Spinal cord (tissue), 10 donors: ENCODE data around the gene DUOXA2. TPM values are rescaled to one million over a fixed set of nuclear protein-coding genes. Genes with fewer than 3 reads are reported as not detected.
"Not testable (repeated sequence)": the region's sequence is repeated elsewhere in the genome, so short reads cannot be mapped to it uniquely, and the experiment has no call there.

Experiments used
- DNase-seq, 6 donors: peaks; one replicate each; pipeline versions ENCODE4 v3.0.0 to v3.0.0-alpha.2; 2013 to 2015; ENCODE audit warnings: low spot score in 6 of 6, low read depth in 4 of 6
- H3K27ac ChIP-seq: one replicate; pipeline ENCODE4 v1.5.1; 2013; ENCODE audit warnings: low read depth, low read length, control low read depth
- H3K27me3 ChIP-seq: one replicate; pipeline ENCODE4 v1.6.1; 2013; ENCODE audit warnings: low read length; ENCODE audit not compliant: control insufficient read depth, insufficient read depth
- H3K36me3 ChIP-seq: one replicate; pipeline ENCODE4 v1.6.1; 2013; ENCODE audit warnings: low read length; ENCODE audit not compliant: control insufficient read depth, insufficient read depth
- H3K4me1 ChIP-seq: one replicate; pipeline ENCODE4 v1.6.1; 2013; ENCODE audit warnings: low read length; ENCODE audit not compliant: control insufficient read depth, insufficient read depth
- H3K4me3 ChIP-seq: one replicate; pipeline ENCODE4 v1.5.1; 2013; ENCODE audit warnings: low read depth, low read length, control low read depth
- H3K9me3 ChIP-seq: one replicate; pipeline ENCODE4 v1.6.1; 2013; ENCODE audit warnings: low read length; ENCODE audit not compliant: control insufficient read depth, insufficient read depth
- WGBS: methylation state at CpG from one replicate; pipeline ENCODE4 v1.1.5; 2013; ENCODE audit warnings: missing lambda C conversion rate; ENCODE audit not compliant: insufficient coverage; 5-methylcytosine and 5-hydroxymethylcytosine counted together
- polyA plus RNA-seq, 2 donors: library from polyadenylated mRNA; unstranded; fragments of 120-200 nt; gene quantifications; one replicate each; pipeline ENCODE4 v1.2.1, GENCODE V29; 2013; ENCODE audit not compliant: insufficient read length in 2 of 2
- total RNA-seq, 2 donors: library from RNA; depleted of rRNA in 1 of 2; stranded (reverse); fragments of 120-200 nt in 1 of 2; fragments of >200 nt in 1 of 2; gene quantifications; one replicate each; pipeline versions ENCODE4 v1.2.3 to v1.2.4, GENCODE V29; 2013 to 2014
- donor health status: healthy.

Gene DUOXA2
- total and polyA plus RNA-seq, 4 donors = 0.11 TPM; not detected in 3

DNA sequence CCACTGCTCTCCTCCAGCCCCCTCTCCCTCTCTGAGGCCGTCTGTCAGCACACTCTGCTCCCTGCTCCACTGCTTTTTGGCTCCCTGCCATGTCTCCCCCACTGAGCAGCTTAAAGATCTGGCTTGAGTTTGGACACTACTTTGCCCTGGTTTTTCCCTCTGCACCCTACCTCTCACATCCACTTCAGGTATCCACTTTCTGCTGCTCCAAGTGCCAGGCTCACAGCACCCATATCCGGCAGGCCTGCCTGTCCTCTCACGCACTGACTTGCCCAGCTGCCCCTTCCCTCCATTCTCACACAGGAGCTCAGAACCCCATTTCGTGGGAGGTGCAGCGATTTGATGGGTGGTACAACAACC, 19.4 kb downstream of the DUOXA2 start:
- Histone ChIP-seq H3K36me3 (no peaks in the 10 kb centered on the region), H3K4me3 (no peak overlapping the region), H3K27ac (no peak overlapping the region), H3K4me1 (peaks cover 27% of the 10 kb centered on the region), H3K27me3 (peaks cover 65% of the 10 kb centered on the region), H3K9me3 (no peaks in the 10 kb centered on the region)
- 79% methylated on average over 4 of the region's 5 CpGs for WGBS
- peak in 2 of 6 donors; percentile 37 to 44 for DNase-seq

DNA sequence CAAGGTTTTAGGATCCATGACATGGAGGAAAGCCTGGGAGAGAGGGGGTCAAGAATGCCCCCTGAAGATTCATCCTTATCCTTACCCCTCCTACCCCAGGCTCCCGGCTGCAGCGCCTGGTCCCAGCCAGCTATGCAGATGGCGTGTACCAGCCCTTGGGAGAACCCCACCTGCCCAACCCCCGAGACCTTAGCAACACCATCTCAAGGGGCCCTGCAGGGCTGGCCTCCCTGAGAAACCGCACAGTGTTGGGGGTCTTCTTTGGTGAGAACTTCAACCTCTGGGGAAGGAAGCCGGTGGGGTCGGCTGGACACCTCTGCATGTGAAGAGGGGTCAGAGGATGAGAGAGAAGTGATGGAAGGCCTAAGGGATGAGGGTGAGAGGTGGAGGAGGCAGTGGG, 19.9 kb downstream of the DUOXA2 start:
- no peak for DNase-seq
- Histone ChIP-seq H3K36me3 (no peaks in the 10 kb centered on the region), H3K27me3 (peaks cover 60% of the 10 kb centered on the region), H3K27ac (no peak overlapping the region), H3K9me3 (no peaks in the 10 kb centered on the region), H3K4me3 (no peak overlapping the region), H3K4me1 (peaks cover 23% of the 10 kb centered on the region)
- WGBS = 84% methylated on average over 3 of the region's 7 CpGs

DNA sequence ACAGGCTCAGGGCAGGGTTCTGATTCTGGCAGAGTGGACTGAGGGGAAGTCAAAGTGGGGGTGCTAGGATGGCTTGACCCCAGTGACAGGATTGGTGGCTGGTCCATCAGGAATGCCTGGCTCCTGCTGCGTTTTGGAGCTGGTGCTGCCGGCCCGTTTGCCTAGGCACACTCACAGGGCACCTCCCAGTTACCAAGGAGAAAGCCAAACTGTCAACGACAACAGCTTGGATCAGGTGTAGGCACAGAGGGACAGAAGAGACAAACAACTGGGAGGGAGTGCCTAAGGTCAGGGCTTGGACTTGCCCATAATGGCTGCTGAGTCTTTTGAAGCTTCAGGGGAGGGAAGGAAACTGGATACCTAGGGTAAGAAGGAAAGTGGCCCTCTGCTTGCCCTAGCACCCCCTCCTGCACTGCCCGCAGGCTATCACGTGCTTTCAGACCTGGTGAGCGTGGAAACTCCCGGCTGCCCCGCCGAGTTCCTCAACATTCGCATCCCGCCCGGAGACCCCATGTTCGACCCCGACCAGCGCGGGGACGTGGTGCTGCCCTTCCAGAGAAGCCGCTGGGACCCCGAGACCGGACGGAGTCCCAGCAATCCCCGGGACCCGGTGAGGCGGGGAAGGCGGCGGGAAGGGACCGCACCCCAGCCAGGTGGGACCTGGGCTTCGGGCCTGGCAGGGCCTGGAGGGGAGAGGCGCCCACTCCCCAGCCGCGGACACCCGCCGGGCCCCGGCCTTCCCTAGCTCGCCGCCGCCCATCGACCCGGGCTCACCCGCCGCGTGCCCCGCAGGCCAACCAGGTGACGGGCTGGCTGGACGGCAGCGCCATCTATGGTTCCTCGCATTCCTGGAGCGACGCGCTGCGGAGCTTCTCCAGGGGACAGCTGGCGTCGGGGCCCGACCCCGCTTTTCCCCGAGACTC, 20.8 kb downstream of the DUOXA2 start:
- Histone ChIP-seq H3K4me3 (no peak overlapping the region), H3K36me3 (no peaks in the 10 kb centered on the region), H3K27ac (no peak overlapping the region), H3K9me3 (no peaks in the 10 kb centered on the region), H3K4me1 (peaks cover 16% of the 10 kb centered on the region), H3K27me3 (peaks cover 51% of the 10 kb centered on the region)
- DNase-seq = no peak
- WGBS = 6% methylated on average over 53 of the region's 57 CpGs

DNA sequence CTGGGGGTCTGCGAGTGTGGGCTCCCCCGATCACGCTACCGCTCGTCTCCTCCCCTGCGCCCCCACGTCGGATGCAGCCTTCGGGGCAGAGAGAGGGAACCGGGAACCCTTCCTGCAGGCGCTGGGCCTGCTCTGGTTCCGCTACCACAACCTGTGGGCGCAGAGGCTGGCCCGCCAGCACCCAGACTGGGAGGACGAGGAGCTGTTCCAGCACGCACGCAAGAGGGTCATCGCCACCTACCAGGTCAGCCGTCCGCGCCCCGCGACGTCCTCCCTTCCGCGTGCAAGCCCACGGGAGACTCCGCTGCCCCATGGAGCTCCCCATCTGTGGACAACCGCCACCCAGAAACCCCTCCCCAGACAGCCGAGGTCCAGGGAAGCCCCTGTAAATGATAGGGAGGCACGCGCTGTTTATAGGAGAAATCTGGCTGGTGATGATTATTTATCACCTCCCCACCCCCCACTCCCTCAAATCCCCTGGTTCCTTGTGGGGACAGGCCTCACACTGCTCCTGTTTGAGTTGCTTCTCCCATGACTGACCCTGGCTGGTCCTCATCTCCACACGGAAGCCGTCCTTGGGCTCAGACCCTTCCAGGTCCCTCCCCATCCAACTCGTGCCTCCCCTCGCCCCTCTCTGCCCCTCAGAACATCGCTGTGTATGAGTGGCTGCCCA, 21.7 kb downstream of the DUOXA2 start:
- WGBS = 8% methylated on average over 2 of the region's 37 CpGs
- H3K4me3 ChIP-seq, H3K27ac ChIP-seq, H3K9me3 ChIP-seq, DNase-seq, H3K36me3 ChIP-seq: not testable (repeated sequence)
- Histone ChIP-seq H3K4me1 (peaks cover 13% of the 10 kb centered on the region), H3K27me3 (peaks cover 42% of the 10 kb centered on the region)

DNA sequence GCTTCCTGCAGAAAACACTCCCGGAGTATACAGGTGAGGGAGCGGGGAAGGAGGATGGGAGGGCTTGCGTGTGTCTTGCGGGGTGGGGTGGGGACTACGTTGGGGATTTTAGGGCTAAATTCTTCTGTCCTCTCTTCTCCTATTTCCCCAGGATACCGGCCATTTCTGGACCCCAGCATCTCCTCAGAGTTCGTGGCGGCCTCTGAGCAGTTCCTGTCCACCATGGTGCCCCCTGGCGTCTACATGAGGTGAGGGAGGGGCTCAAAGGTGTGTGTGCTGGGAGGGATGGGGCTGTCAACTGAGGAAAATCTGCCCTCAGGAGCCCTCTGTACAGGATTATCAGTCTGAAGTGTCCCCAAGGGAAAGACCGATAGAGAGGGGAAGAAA, 22.2 kb downstream of the DUOXA2 start:
- H3K27me3 ChIP-seq = peaks cover 36% of the 10 kb centered on the region

DNA sequence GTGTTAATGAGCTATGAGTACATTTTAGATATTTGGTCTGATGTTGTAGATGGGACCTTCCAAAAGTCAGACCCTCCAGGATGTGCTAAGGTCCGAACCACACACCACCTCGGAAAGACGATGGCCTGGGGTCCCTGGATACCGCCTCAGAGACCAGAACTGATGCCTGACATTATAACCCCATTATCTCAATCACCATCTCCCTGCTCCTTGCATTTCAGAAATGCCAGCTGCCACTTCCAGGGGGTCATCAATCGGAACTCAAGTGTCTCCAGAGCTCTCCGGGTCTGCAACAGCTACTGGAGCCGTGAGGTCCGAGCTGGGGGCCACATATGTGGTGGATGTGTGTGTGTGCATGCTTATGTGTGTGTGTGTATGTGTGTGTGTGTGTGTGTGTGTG, 23.6 kb downstream of the DUOXA2 start:
- Histone ChIP-seq H3K4me3 (no peak overlapping the region), H3K36me3 (no peaks in the 10 kb centered on the region), H3K27me3 (peaks cover 29% of the 10 kb centered on the region), H3K27ac (no peak overlapping the region), H3K9me3 (no peaks in the 10 kb centered on the region), H3K4me1 (peaks cover 13% of the 10 kb centered on the region)
- WGBS = 82% methylated on average over 8 of the region's 8 CpGs
- DNase-seq = no peak

More for the DNA sequence above, 22.2 kb downstream of the DUOXA2 start:
- 6% methylated on average over 3 of the region's 10 CpGs for WGBS
- peak in 1 of 6 donors; percentile 29 for DNase-seq
- no peaks in the 10 kb centered on the region for H3K9me3 ChIP-seq
- no peaks in the 10 kb centered on the region for H3K36me3 ChIP-seq
- peaks cover 13% of the 10 kb centered on the region for H3K4me1 ChIP-seq
- H3K4me3 ChIP-seq = no peak overlapping the region
- H3K27ac ChIP-seq = no peak overlapping the region

DNA sequence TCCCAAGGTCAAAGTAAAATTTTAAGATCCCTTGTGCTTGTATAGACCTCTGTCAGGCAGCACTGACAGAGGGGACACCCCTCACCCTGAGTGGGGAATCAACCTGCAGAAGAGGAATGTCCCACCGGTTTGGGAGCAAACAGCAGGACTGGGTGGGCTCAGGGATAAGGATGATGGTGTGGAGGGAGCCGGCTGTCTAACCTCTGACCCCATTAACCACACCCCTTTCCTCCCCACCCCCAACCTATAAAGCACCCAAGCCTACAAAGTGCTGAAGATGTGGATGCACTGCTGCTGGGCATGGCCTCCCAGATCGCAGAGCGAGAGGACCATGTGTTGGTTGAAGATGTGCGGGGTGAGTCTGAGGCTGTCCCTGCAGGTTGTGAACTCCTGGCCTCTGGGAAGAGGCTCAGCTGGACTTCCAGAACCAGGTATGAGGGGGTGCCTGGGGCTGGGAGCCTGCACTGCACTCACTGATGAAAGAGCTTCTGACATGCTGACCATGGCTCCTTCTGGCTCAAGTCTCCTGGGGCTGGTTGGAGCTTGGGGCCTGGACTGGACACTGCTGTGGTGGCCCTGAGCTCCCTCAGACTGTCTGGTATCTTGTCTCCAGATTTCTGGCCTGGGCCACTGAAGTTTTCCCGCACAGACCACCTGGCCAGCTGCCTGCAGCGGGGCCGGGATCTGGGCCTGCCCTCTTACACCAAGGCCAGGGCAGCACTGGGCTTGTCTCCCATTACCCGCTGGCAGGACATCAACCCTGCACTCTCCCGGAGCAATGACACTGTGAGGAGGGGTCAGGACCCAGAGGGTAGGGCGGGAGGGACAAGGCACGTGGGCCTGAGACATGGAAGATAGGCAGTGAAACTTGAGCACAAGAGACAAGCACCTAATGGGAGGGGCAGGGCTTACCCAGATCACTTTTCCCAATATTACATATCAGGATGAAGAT, 25.0 kb downstream of the DUOXA2 start:
- Histone ChIP-seq H3K27ac (no peak overlapping the region), H3K4me1 (peaks cover 13% of the 10 kb centered on the region), H3K27me3 (peaks cover 25% of the 10 kb centered on the region), H3K36me3 (no peaks in the 10 kb centered on the region), H3K9me3 (no peaks in the 10 kb centered on the region), H3K4me3 (no peak overlapping the region)
- DNase-seq = no peak
- WGBS = 76% methylated on average over 8 of the region's 12 CpGs

DNA sequence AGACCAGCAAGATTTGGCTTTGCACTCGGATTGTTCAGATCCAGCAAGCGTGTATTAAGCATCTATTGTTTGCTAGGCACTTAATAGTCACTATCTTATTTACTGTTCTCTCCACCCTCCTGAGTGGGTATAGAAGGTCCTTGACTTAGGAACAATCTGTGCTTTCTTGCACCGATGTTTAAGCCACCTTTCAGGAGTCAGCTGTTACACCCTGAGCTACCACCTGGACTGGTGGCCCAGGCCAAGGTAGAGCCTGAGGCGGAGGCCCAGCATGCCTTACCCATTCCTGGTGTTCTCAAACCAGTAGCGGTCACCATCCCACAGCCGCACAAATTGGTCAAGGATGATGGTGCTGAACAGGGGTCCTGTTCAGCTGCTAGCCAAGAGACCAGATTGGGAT, 25.6 kb downstream of the DUOXA2 start:
- Histone ChIP-seq H3K27ac (no peak overlapping the region), H3K4me3 (no peak overlapping the region), H3K27me3 (peaks cover 18% of the 10 kb centered on the region), H3K36me3 (no peaks in the 10 kb centered on the region), H3K9me3 (no peaks in the 10 kb centered on the region), H3K4me1 (peaks cover 13% of the 10 kb centered on the region)
- WGBS = 95% methylated on average over 5 of the region's 6 CpGs
- no peak for DNase-seq

DNA sequence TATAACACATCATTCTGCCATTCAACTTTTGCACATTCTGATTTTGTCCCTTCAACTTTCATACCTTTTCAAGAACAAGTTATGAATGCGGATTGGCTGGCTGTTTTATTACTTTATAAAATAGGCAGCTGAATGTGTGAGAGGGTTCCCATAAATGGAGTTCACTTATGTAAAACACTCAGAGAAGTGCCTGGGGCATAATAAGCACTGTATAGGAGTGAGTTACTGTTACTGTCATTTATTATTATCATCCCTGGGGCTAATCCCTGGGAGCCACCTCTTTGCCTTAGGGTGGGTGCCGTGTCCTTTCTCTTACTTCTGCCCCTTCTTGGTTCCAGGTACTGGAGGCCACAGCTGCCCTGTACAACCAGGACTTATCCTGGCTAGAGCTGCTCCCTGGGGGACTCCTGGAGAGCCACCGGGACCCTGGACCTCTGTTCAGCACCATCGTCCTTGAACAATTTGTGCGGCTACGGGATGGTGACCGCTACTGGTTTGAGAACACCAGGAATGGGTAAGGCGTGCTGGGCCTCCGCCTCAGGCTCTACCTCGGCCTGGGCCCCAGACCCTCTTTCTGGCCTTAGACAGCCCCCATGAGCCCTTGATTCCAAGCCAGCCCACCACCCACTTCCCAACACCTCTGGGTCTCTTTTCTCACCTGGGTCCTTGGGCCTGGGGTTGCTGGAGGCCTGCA, 26.6 kb downstream of the DUOXA2 start:
- peaks cover 11% of the 10 kb centered on the region for H3K27me3 ChIP-seq
- no peaks in the 10 kb centered on the region for H3K9me3 ChIP-seq
- no peak overlapping the region for H3K27ac ChIP-seq
- DNase-seq = no peak
- no peaks in the 10 kb centered on the region for H3K36me3 ChIP-seq
- 97% methylated on average over 9 of the region's 10 CpGs for WGBS
- H3K4me1 ChIP-seq = peaks cover 7% of the 10 kb centered on the region
- H3K4me3 ChIP-seq = no peak overlapping the region
